ENCODE measurements around the gene CT47C1.

DNA sequence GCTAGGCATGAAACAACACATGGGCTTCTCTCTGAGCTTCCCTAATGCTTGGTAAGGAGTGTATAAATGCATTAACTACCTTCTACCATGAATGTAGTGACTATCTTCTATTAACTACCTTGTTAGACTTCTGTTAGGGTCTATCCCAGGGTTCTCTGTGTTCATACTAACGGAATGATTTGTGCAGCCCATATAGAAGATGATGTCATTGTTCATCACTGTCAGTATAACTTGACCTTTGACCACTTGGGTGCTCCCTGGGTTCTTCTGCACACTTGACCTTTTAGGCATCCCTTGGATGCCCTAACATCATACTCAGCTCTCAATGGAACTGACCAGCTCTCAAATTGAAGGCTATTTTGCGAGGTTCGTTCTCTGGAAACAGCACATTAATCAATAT, 30.8 kb upstream of the CT47C1 start:
- TF ChIP-seq POLR2A (IDR thresholded peaks at IDR 0.05; ENCODE audit: low read depth) (no peak), POLR2AphosphoS5 (IDR thresholded peaks at IDR 0.05) (no peak), EP300 (IDR thresholded peaks at IDR 0.05) (no peak)
- TF ChIP-seq, protein P1, sequence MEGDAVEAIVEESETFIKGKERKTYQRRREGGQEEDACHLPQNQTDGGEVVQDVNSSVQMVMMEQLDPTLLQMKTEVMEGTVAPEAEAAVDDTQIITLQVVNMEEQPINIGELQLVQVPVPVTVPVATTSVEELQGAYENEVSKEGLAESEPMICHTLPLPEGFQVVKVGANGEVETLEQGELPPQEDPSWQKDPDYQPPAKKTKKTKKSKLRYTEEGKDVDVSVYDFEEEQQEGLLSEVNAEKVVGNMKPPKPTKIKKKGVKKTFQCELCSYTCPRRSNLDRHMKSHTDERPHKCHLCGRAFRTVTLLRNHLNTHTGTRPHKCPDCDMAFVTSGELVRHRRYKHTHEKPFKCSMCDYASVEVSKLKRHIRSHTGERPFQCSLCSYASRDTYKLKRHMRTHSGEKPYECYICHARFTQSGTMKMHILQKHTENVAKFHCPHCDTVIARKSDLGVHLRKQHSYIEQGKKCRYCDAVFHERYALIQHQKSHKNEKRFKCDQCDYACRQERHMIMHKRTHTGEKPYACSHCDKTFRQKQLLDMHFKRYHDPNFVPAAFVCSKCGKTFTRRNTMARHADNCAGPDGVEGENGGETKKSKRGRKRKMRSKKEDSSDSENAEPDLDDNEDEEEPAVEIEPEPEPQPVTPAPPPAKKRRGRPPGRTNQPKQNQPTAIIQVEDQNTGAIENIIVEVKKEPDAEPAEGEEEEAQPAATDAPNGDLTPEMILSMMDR (IDR thresholded peaks at IDR 0.05), result no peak
